Measurements from ENCODE around the gene RUNX2.

The RUNX2 gene

DNA sequence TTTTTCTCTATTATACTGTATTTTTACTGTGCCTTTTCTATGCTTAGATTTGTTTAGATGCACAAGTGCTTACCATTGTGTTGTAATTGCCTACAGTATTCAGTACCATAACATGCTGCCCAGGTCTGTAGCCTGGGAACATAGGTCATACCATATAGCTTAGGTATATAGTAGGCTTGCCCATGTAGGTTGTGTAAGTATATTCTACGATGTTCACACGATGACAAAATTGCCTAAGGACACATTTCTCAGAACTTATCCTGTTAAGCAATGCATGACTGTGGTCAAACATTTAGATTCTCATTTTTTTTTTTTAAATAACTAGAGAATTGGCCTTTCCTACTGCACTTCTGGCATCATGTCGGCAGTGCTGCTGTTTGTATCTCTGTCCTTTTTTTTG, 303.3 kb downstream of the RUNX2 start:
- H3K36me3 ChIP-seq (ENCODE audit: control insufficient read depth, insufficient read depth, low read length) = no peaks in the 10 kb centered on the region
- no peaks in the 10 kb centered on the region for H3K27me3 ChIP-seq (replicated peaks; ENCODE audit: control insufficient read depth, insufficient read depth, low read length, poor library complexity, severe bottlenecking)
- no peaks in the 10 kb centered on the region for H3K9me3 ChIP-seq (ENCODE audit: control insufficient read depth, low read length)
- H3K4me1 ChIP-seq (ENCODE audit: control insufficient read depth, insufficient read depth, low read length, poor library complexity, severe bottlenecking) = no peaks in the 10 kb centered on the region
- no peak for DNase-seq
- no peak overlapping the region for H3K27ac ChIP-seq (ENCODE audit: insufficient read depth, low read length, poor library complexity, severe bottlenecking)
- no peak overlapping the region for H3K4me3 ChIP-seq (ENCODE audit: insufficient read depth, low read depth, low read length, poor library complexity, severe bottlenecking)

DNA sequence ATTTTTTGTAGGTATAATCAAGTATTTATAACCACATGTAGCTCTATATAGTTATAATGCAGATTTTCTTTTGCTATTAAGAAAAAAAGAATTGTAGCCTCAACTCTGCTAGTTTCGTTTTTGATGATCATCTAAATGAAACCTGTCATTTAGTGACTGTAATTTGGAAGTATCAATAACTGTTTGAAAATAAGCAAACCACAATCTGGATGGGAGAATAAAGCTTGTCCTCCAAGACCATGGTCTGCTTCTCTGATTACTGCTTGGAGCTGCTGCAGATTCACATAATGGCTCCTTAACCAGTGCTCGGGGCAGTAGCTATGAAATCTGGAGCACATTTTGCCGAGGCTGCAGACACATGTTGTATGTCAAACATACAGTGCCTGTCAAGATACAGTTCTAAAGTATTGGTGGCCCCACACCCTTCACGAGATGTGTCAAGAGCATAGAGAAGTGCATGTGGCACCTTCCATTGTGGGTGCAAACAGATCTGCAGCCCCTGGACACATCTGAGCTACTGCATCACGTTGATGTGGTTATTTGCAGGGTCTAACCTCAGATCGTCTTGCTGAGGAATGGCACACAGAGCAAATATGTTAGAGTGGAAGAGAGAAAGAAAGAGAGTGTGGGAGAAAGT, 305.3 kb downstream of the RUNX2 start:
- Histone ChIP-seq H3K4me1 (ENCODE audit: control insufficient read depth, insufficient read depth, low read length, poor library complexity, severe bottlenecking) (no peaks in the 10 kb centered on the region), H3K27me3 (replicated peaks; ENCODE audit: control insufficient read depth, insufficient read depth, low read length, poor library complexity, severe bottlenecking) (no peaks in the 10 kb centered on the region), H3K9me3 (ENCODE audit: control insufficient read depth, low read length) (no peaks in the 10 kb centered on the region), H3K27ac (ENCODE audit: insufficient read depth, low read length, poor library complexity, severe bottlenecking) (no peak overlapping the region), H3K4me3 (ENCODE audit: insufficient read depth, low read depth, low read length, poor library complexity, severe bottlenecking) (peak overlapping the region; percentile 26), H3K36me3 (ENCODE audit: control insufficient read depth, insufficient read depth, low read length) (no peaks in the 10 kb centered on the region)
- DNase-seq = no peak

DNA sequence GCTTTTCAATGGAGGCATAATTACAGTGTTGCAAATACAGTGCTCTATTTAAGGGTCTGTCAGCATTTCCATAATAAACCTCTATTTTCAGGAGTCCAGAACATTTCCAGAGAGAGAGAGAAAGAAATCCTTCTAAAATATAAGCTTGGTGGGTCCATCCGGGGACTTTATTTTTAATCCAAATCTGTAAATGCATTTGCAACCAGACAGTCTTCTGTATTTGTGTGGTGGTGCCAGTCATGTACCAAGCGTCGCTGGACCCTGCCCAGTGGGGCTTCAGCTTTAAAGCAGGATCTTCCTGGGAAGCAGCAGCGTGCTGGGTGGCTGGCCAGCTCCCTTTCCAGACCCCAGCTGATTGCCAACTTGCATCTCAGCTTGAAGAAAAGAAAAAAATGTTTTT, 306.1 kb downstream of the RUNX2 start:
- Histone ChIP-seq H3K36me3 (ENCODE audit: control insufficient read depth, insufficient read depth, low read length) (no peaks in the 10 kb centered on the region), H3K9me3 (ENCODE audit: control insufficient read depth, low read length) (no peaks in the 10 kb centered on the region), H3K27ac (ENCODE audit: insufficient read depth, low read length, poor library complexity, severe bottlenecking) (no peak overlapping the region), H3K4me3 (ENCODE audit: insufficient read depth, low read depth, low read length, poor library complexity, severe bottlenecking) (no peak overlapping the region), H3K4me1 (ENCODE audit: control insufficient read depth, insufficient read depth, low read length, poor library complexity, severe bottlenecking) (no peaks in the 10 kb centered on the region), H3K27me3 (replicated peaks; ENCODE audit: control insufficient read depth, insufficient read depth, low read length, poor library complexity, severe bottlenecking) (no peaks in the 10 kb centered on the region)
- DNase-seq = no peak

DNA sequence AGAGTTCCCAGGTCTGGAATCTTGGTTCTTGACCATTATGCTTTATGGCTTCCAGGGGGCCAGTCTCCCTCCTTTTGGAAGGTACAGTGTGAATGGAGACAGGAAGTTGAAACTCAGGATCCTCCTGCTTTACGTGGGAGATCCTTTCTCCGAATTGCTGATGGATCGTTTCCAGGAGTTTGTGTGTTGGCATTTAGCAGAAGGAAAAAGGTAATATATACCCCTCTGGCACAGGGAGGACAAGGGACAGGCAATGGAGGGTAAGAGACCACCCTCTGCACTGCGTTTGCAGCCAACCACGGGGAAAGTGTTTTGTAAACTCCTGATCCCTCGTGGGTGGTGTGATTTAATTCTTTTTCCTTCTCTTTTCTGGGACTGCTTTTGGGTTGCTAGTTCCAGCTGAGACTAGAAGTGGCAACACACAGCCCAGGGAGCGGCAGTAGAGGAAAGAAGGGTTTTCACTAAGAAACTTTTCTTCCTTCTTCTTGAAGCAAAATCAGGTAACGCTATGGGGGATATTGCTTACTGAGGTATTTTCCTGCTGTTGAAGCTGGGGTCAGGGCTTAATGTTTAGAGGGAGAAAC, 307.2 kb downstream of the RUNX2 start:
- no peaks in the 10 kb centered on the region for H3K4me1 ChIP-seq (ENCODE audit: control insufficient read depth, insufficient read depth, low read length, poor library complexity, severe bottlenecking)
- no peaks in the 10 kb centered on the region for H3K36me3 ChIP-seq (ENCODE audit: control insufficient read depth, insufficient read depth, low read length)
- no peaks in the 10 kb centered on the region for H3K9me3 ChIP-seq (ENCODE audit: control insufficient read depth, low read length)
- H3K27me3 ChIP-seq (replicated peaks; ENCODE audit: control insufficient read depth, insufficient read depth, low read length, poor library complexity, severe bottlenecking) = no peaks in the 10 kb centered on the region
- no peak overlapping the region for H3K27ac ChIP-seq (ENCODE audit: insufficient read depth, low read length, poor library complexity, severe bottlenecking)
- no peak for DNase-seq
- no peak overlapping the region for H3K4me3 ChIP-seq (ENCODE audit: insufficient read depth, low read depth, low read length, poor library complexity, severe bottlenecking)

DNA sequence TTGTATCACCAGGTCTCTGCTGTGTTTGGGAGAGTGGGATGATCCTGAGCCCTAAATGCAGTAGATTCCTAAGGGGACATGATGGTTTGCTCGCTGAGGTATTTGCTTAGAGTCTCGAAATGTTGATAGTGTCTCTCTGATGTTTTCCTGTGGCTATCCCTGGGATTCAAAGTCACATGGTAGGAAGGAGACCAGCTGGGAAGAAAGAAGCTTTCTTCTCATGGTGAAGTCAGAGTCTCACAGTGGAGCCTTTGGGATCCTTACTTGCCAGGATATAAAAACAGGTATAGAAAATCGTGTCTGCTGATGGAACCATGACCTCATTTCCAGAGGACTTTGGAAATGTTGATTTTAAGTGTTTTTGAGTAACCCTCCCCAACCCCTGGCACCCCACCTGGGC, 308.9 kb downstream of the RUNX2 start:
- Histone ChIP-seq H3K9me3 (ENCODE audit: control insufficient read depth, low read length) (no peaks in the 10 kb centered on the region), H3K36me3 (ENCODE audit: control insufficient read depth, insufficient read depth, low read length) (no peaks in the 10 kb centered on the region), H3K4me1 (ENCODE audit: control insufficient read depth, insufficient read depth, low read length, poor library complexity, severe bottlenecking) (no peaks in the 10 kb centered on the region), H3K4me3 (ENCODE audit: insufficient read depth, low read depth, low read length, poor library complexity, severe bottlenecking) (no peak overlapping the region), H3K27me3 (replicated peaks; ENCODE audit: control insufficient read depth, insufficient read depth, low read length, poor library complexity, severe bottlenecking) (no peaks in the 10 kb centered on the region), H3K27ac (ENCODE audit: insufficient read depth, low read length, poor library complexity, severe bottlenecking) (no peak overlapping the region)
- DNase-seq = no peak

DNA sequence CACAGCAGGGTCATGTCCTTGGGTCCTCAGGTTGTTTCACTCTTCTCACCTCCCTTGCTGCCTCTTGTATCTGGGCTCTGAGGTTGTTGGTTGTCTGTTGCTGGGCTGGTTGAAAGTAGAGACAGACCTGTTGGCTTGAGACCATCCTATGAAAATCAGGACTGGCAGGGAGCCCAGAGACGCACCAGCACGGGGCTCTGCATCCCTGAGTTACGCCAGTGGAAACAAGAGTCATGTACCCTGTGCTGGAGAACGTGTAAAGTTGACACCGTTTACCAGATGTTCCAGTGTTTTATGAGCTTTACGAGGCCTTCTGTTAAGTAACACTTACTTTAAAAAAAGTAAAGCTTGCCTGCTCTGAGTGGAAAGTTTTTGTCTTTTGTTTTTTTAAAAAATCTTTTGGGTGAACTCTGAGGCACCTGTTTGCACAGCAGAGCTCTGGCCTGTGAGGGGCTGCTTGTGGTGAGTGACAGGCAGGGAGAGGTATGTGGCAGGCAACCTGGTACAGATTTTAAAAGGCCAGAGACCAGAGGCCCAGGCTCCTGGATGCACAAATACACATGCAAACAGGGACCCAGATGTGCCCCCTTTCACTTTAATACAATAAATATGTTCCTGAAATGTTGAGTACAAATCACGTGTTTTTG, 309.6 kb downstream of the RUNX2 start:
- Histone ChIP-seq H3K27ac (ENCODE audit: insufficient read depth, low read length, poor library complexity, severe bottlenecking) (no peak overlapping the region), H3K9me3 (ENCODE audit: control insufficient read depth, low read length) (no peaks in the 10 kb centered on the region), H3K4me3 (ENCODE audit: insufficient read depth, low read depth, low read length, poor library complexity, severe bottlenecking) (no peak overlapping the region), H3K4me1 (ENCODE audit: control insufficient read depth, insufficient read depth, low read length, poor library complexity, severe bottlenecking) (no peaks in the 10 kb centered on the region), H3K36me3 (ENCODE audit: control insufficient read depth, insufficient read depth, low read length) (no peaks in the 10 kb centered on the region), H3K27me3 (replicated peaks; ENCODE audit: control insufficient read depth, insufficient read depth, low read length, poor library complexity, severe bottlenecking) (no peaks in the 10 kb centered on the region)
- DNase-seq = no peak

DNA sequence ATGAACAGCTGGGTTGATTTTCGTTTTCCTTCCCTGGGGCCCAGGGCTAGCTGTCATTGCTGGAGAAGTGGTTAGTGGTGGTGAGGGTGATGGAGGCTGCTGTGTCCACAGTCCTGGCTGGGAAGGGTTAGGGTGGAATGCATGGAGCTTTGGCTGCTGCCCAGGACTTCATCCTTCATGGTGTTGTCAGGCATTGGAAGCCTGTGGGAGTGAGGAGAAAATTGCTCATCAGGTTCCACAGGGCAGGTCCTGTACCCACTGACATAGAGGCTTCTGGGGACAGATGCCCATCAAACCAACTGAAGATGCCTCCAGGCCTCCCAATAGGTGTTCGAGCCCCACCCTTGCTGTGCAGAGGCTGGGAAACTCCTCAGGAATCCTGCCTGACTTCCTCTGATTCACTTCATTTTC, 312.0 kb downstream of the RUNX2 start:
- Histone ChIP-seq H3K27ac (ENCODE audit: insufficient read depth, low read length, poor library complexity, severe bottlenecking) (no peak overlapping the region), H3K27me3 (replicated peaks; ENCODE audit: control insufficient read depth, insufficient read depth, low read length, poor library complexity, severe bottlenecking) (no peaks in the 10 kb centered on the region), H3K36me3 (ENCODE audit: control insufficient read depth, insufficient read depth, low read length) (no peaks in the 10 kb centered on the region), H3K4me3 (ENCODE audit: insufficient read depth, low read depth, low read length, poor library complexity, severe bottlenecking) (no peak overlapping the region), H3K4me1 (ENCODE audit: control insufficient read depth, insufficient read depth, low read length, poor library complexity, severe bottlenecking) (no peaks in the 10 kb centered on the region), H3K9me3 (ENCODE audit: control insufficient read depth, low read length) (no peaks in the 10 kb centered on the region)
- no peak for DNase-seq

DNA sequence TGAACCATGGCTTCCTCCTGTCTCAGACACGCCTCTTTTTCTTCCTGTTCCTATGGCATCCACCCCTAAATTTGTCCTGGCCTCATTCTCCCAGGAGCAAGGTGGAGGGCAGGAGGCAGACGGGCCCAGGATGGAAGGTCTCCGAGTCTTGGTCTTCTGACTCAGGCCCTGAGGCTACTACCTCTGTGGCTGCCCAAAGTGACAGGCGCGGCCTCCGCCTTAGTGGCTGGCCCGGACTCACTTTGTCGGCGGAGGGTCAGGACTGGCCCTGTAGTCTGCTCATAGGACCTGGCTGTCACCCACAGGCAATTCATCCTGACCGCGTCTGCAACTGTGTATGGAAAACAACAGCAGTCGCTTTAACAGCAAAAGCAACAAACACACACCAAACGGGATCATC, 312.7 kb downstream of the RUNX2 start:
- Histone ChIP-seq H3K9me3 (ENCODE audit: control insufficient read depth, low read length) (no peaks in the 10 kb centered on the region), H3K27ac (ENCODE audit: insufficient read depth, low read length, poor library complexity, severe bottlenecking) (no peak overlapping the region), H3K27me3 (replicated peaks; ENCODE audit: control insufficient read depth, insufficient read depth, low read length, poor library complexity, severe bottlenecking) (no peaks in the 10 kb centered on the region), H3K36me3 (ENCODE audit: control insufficient read depth, insufficient read depth, low read length) (no peaks in the 10 kb centered on the region), H3K4me3 (ENCODE audit: insufficient read depth, low read depth, low read length, poor library complexity, severe bottlenecking) (no peak overlapping the region), H3K4me1 (ENCODE audit: control insufficient read depth, insufficient read depth, low read length, poor library complexity, severe bottlenecking) (no peaks in the 10 kb centered on the region)
- no peak for DNase-seq

DNA sequence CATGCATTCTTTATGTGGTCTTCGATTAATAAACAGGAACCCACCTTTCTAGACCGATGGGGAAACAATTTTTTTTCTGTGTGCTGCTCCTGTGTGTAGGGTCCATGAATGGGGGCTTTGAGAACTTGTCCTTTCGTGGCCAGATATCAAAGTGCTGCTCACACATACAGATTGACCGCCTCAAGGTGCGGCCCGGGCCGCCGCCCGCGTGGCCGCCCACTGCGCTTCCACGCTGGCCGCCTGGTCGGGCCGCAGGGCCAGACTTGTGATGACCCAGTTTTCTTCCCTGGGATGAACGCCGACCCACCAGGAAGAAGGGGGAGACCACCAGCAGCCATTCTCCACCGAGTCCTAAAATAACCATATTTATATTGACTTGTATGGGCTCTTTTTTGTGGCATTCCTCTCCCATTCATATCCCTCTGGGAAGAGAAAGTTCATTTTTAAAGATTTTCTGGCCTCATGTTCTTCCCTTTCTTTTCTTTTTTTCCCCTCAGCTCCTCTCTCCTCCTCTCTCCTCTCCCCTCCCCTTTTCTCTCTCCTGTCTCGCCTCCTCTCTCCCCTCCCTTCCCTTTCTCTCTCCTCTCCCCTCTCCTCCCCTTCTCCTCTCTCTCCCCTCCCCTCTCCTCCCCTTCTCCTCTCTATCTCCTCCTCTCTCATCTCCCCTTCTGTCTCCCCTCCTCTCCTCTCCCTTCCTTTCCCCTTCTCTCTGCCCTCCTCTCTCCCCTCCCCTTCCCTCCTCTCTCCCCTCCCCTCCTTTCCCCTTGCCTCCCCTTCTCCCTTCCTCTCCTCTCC, 314.4 kb downstream of the RUNX2 start:
- no peak overlapping the region for H3K27ac ChIP-seq (ENCODE audit: insufficient read depth, low read length, poor library complexity, severe bottlenecking)
- no peak overlapping the region for H3K4me3 ChIP-seq (ENCODE audit: insufficient read depth, low read depth, low read length, poor library complexity, severe bottlenecking)
- no peaks in the 10 kb centered on the region for H3K4me1 ChIP-seq (ENCODE audit: control insufficient read depth, insufficient read depth, low read length, poor library complexity, severe bottlenecking)
- H3K36me3 ChIP-seq (ENCODE audit: control insufficient read depth, insufficient read depth, low read length) = no peaks in the 10 kb centered on the region
- H3K27me3 ChIP-seq (replicated peaks; ENCODE audit: control insufficient read depth, insufficient read depth, low read length, poor library complexity, severe bottlenecking) = no peaks in the 10 kb centered on the region
- no peaks in the 10 kb centered on the region for H3K9me3 ChIP-seq (ENCODE audit: control insufficient read depth, low read length)
- DNase-seq = no peak

DNA sequence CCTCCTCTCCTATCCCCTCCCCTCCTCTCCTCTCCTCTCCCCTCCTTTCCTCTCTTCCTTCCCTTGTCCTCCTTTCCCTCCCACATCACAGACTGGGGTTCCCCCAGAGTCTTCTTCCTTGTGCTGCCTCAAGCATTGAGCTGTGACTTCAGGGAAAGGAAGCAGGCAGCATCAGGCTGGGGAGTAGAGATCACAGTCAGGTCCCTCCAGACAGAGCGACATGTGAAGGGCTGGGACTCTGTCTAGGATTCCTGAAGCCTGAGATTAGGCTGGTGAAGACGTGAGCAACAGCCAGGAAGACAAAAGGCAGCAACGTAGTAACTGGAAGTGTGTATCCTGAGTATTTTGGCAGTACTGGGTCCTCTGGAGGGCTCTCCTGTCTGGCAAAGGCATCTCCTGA, 315.0 kb downstream of the RUNX2 start:
- no peak overlapping the region for H3K4me3 ChIP-seq (ENCODE audit: insufficient read depth, low read depth, low read length, poor library complexity, severe bottlenecking)
- H3K27ac ChIP-seq (ENCODE audit: insufficient read depth, low read length, poor library complexity, severe bottlenecking) = no peak overlapping the region
- no peaks in the 10 kb centered on the region for H3K27me3 ChIP-seq (replicated peaks; ENCODE audit: control insufficient read depth, insufficient read depth, low read length, poor library complexity, severe bottlenecking)
- H3K9me3 ChIP-seq (ENCODE audit: control insufficient read depth, low read length) = no peaks in the 10 kb centered on the region
- DNase-seq = no peak
- H3K4me1 ChIP-seq (ENCODE audit: control insufficient read depth, insufficient read depth, low read length, poor library complexity, severe bottlenecking) = no peaks in the 10 kb centered on the region
- no peaks in the 10 kb centered on the region for H3K36me3 ChIP-seq (ENCODE audit: control insufficient read depth, insufficient read depth, low read length)
